Measurements from ENCODE around the gene HPDL. TPM values are rescaled to one million over a fixed set of nuclear protein-coding genes. Genes with fewer than 3 reads are reported as not detected.
A peak's percentile ranks its signal among the peaks of the same experiment; 100 is the strongest.

The HPDL gene
- total and polyA plus RNA-seq, 2 of the 8 experiments (the other 6 are each of a cell fraction or from before 2014, with no cell fraction given): 58.5 to 62.7 TPM

DNA sequence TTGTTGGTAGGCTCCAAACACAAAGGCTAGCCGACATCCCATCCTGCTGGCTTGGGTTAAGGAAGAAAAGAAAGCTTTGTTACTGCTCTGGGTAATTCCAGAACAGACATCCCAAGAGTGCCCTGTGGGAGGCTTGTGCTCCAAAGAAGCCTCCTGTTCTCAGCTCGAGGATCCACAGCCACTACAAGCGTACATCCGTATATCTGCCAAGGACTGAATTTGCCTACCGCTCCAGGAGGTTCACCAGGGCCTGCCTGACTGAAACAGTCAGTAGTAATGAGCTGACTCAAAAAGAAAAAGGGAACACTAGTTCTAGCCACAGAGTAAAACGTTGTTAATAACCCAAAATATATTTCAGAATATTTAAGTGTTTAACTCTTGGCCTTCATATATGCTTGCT, 38.4 kb downstream of the HPDL start:
- no peak overlapping the region for H4K91ac ChIP-seq (replicated peaks; ENCODE audit: insufficient read length, low read length)
- H3K56ac ChIP-seq (replicated peaks; ENCODE audit: insufficient read length, low read depth, low read length): no peak overlapping the region
- no peak overlapping the region for H3K4ac ChIP-seq (replicated peaks; ENCODE audit: insufficient read length, low read depth, low read length)
- H2BK12ac ChIP-seq (ENCODE audit: low read depth, low read length): peak overlapping the region; percentile 7; the same call in 1 of the 2 replicates
- H2BK120ac ChIP-seq (replicated peaks; ENCODE audit: low read depth, low read length): no peak overlapping the region
- H3K79me2 ChIP-seq (ENCODE audit: control insufficient read depth in 1 of 2, insufficient read depth in 2 of 2, low read length in 2 of 2): no peaks in the 10 kb centered on the region
- ChIA-PET CTCF (ENCODE audit: partially characterized antibody) (interaction anchor here (0.8 to 3.5 kb wide), 5 partner anchors 23 to 204 kb away, joined by 3 to 17 read pairs (median 4); partner anchors contain the start of gene TESK2), POLR2A (ENCODE audit: partially characterized antibody) (interaction anchor here (0.7 to 2.6 kb wide), 2 partner anchors 25 to 125 kb away, joined by 3 to 7 read pairs; partner anchors contain the start of genes MUTYH and TOE1)
- 90% methylated on average over 6 of the region's 6 CpGs; no CpG with 5 or more reads in 1 of the 2 experiments for WGBS, 2 experiments (ENCODE audit: extremely low coverage in 1 of 2, insufficient coverage in 1 of 2, insufficient read length in 1 of 2, insufficient replicate concordance in 2 of 2, low coverage in 1 of 2, low lambda C conversion rate in 2 of 2, missing lambda C conversion rate in 1 of 2)
- H2AFZ ChIP-seq (ENCODE audit: low read length): no peak overlapping the region
- no peak for FAIRE-seq
- no peak overlapping the region for H3K4me2 ChIP-seq (ENCODE audit: insufficient read depth in 1 of 2, low read depth in 2 of 2, low read length in 2 of 2)
- no peak overlapping the region for H3K18ac ChIP-seq (ENCODE audit: extremely low read depth, low read length)
- H3K23me2 ChIP-seq (ENCODE audit: low read depth, low read length): no peaks in the 10 kb centered on the region
- no peaks in the 10 kb centered on the region for H3K79me1 ChIP-seq (ENCODE audit: low read depth, low read length)
- H3K9me3 ChIP-seq (ENCODE audit: insufficient read depth in 2 of 2, low read depth in 1 of 2, low read length in 1 of 2): no peaks in the 10 kb centered on the region
- H3K4me3 ChIP-seq (ENCODE audit: extremely low read depth in 1 of 4, insufficient read depth in 2 of 4, low read depth in 3 of 4, low read length in 4 of 4): no peak overlapping the region
- no peak overlapping the region for H3K23ac ChIP-seq (ENCODE audit: insufficient read length)
- H3K27me3 ChIP-seq (replicated peaks in 1 of 4; ENCODE audit: control insufficient read depth in 3 of 4, extremely low read depth in 1 of 4, insufficient read depth in 3 of 4, low read length in 3 of 4): no peaks in the 10 kb centered on the region
- no peak overlapping the region for H2BK5ac ChIP-seq (ENCODE audit: low read depth, low read length)
- H2AK5ac ChIP-seq (ENCODE audit: low read depth, low read length): no peak overlapping the region
- H4K5ac ChIP-seq (ENCODE audit: insufficient read length, low read depth, low read length): no peak overlapping the region
- H3K36me3 ChIP-seq (ENCODE audit: control insufficient read depth in 2 of 4, insufficient read depth in 4 of 4, low read length in 3 of 4): no peaks in the 10 kb centered on the region
- no peak overlapping the region for H3K27ac ChIP-seq (ENCODE audit: low read depth, low read length)
- no peaks in the 10 kb centered on the region for H4K20me1 ChIP-seq (replicated peaks in 1 of 2; ENCODE audit: control insufficient read depth in 1 of 2, insufficient read depth in 2 of 2, low read length in 2 of 2)
- peaks cover 2 to 10% (median 6%) of the 10 kb centered on the region in 4 experiments for H3K4me1 ChIP-seq (replicated peaks in 1 of 4; ENCODE audit: control insufficient read depth in 3 of 4, insufficient read depth in 4 of 4, low read length in 3 of 4)
- H3K9ac ChIP-seq (replicated peaks in 1 of 4; ENCODE audit: extremely low read depth in 1 of 4, low read depth in 3 of 4, low read length in 3 of 4): no peak overlapping the region
- no peak overlapping the region for H4K8ac ChIP-seq (ENCODE audit: extremely low read depth, insufficient read depth, low read length)
- no peak overlapping the region for H2BK20ac ChIP-seq (ENCODE audit: low read length)
- no peak for DNase-seq (ENCODE audit: low read depth in 1 of 2, low spot score in 2 of 2)
- no peak overlapping the region for H2BK15ac ChIP-seq (ENCODE audit: low read length)
- no peak overlapping the region for H3K14ac ChIP-seq (ENCODE audit: insufficient read length)
- no peak for TF ChIP-seq EZH2 (IDR thresholded peaks at IDR 0.05; ENCODE audit: low read depth, low read length, severe bottlenecking)
- no peak for TF ChIP-seq POU5F1 (IDR thresholded peaks at IDR 0.05; ENCODE audit: low read depth, low read length)
- no peak for TF ChIP-seq SIX5 (IDR thresholded peaks at IDR 0.05; ENCODE audit: low read depth, low read length)
- TF ChIP-seq, protein P1, sequence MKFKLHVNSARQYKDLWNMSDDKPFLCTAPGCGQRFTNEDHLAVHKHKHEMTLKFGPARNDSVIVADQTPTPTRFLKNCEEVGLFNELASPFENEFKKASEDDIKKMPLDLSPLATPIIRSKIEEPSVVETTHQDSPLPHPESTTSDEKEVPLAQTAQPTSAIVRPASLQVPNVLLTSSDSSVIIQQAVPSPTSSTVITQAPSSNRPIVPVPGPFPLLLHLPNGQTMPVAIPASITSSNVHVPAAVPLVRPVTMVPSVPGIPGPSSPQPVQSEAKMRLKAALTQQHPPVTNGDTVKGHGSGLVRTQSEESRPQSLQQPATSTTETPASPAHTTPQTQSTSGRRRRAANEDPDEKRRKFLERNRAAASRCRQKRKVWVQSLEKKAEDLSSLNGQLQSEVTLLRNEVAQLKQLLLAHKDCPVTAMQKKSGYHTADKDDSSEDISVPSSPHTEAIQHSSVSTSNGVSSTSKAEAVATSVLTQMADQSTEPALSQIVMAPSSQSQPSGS (IDR thresholded peaks at IDR 0.05; ENCODE audit: low read length): no peak
- no peak for TF ChIP-seq NRF1 (IDR thresholded peaks at IDR 0.05; ENCODE audit: low read depth, low read length)
- TF ChIP-seq PHF8 (conservative IDR thresholded peaks at IDR 0.05; ENCODE audit: low read depth, low read length): no peak
- no peak for TF ChIP-seq KDM1A (IDR thresholded peaks at IDR 0.05; ENCODE audit: borderline replicate concordance, low read length)
- TF ChIP-seq SIN3A (conservative IDR thresholded peaks at IDR 0.05 in 1 of 2, IDR thresholded peaks at IDR 0.05 in 1 of 2; ENCODE audit: low read depth in 1 of 2, low read length in 2 of 2): no peak
- TF ChIP-seq EGR1 (IDR thresholded peaks at IDR 0.05; ENCODE audit: borderline replicate concordance, low read depth, low read length): no peak
- TF ChIP-seq KDM5A (IDR thresholded peaks at IDR 0.05; ENCODE audit: low read length): no peak
- TF ChIP-seq ASH2L (IDR thresholded peaks at IDR 0.05; ENCODE audit: low read length): no peak
- TF ChIP-seq CTBP2 (IDR thresholded peaks at IDR 0.05; ENCODE audit: borderline replicate concordance, insufficient read depth, insufficient read length, low read length): no peak

Measured in H1 (cell line).